GM18907 (cell line): ENCODE data around the gene PITPNC1.
"Not testable (repeated sequence)": the region's sequence is repeated elsewhere in the genome, so short reads cannot be mapped to it uniquely, and the experiment has no call there.

Experiments used
- ATAC-seq: cut with Tn5 transposase; IDR thresholded peaks from one replicate; pipeline ENCODE4 v1.9.1; 2021; ENCODE audit warnings: mild to moderate bottlenecking, moderate library complexity; ENCODE audit not compliant: unreplicated experiment

Gene PITPNC1

DNA sequence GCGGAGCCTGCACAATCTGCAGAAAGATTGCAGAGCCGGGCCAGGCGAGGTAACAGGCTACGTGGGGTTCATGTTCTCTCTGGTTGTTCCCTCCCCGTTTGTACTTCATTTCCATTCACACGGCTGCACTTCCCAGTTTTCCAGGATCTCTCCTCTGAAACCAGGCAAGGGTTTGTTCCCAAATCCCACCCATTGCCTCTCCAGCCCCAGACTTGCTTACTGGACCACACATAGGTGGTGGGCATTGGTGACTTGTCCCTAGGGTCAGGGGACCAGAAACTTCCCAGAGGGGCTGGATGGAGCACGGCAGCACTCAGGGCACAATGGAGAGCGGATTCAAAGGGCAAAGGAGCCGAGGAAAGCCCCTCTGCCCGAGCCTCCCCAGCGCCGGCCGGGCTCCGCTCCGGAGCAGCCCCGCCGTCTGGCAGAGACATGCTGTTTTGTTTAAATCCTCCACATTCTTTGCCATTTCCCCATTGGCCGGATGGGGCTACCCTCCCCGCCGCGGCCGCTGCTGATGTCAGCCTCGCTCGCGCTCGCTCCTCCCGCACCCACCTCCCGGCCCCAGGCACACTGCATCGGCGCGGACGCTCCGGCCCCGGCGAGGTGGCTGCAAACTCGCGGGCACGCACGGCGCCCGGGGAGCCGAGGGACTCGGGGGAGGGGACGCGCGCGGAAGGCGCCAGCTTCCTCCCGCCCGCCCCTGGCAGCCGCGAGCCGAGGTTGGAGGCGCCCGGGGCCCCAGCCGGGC, at the start of gene PITPNC1:
Gene PITPNC1, plus strand, starts transcription at position 545 of the 751 bp plus-strand sequence.
- peak; percentile 65 for ATAC-seq

DNA sequence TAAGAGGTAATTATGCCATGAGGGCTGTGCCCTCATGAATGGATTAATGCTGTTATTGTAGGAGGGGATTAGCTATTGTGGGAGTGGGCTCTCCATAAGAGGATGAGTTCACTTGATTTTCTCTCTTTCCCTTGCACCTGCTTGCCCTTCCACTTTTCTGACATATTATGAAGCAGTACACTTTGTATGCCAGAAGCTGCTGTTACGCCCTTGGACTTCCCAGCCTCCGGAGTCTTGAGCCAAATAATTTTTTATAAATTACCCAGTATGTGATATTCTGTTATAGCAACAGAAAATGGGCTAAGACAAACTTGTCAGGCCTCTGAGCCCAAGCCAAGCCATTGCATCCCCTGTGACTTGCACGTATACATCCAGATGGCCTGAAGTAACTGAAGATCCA, 49.1 kb upstream of the PITPNC1 start:
- no peak for ATAC-seq

- ATAC-seq: not testable (repeated sequence)
Measured at GRCh38 chr17:67331381-67332161, 45.5 kb upstream of the PITPNC1 start.

DNA sequence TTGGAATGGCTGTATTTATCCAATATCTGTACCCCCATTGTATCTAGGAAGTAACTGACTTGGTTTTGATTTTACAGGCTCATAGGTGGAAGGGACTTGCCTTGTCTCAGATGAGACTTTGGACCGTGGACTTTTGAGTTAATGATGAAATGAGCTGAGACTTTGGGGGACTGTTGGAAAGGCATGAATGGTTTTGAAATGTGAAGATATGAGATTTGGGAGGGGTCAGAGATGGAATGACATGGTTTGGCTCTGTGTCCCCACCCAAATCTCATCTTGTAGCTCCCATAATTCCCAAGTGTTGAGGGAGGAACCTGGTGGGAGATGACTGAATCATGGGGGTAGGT, 44.9 kb upstream of the PITPNC1 start:
- ATAC-seq: not testable (repeated sequence)

DNA sequence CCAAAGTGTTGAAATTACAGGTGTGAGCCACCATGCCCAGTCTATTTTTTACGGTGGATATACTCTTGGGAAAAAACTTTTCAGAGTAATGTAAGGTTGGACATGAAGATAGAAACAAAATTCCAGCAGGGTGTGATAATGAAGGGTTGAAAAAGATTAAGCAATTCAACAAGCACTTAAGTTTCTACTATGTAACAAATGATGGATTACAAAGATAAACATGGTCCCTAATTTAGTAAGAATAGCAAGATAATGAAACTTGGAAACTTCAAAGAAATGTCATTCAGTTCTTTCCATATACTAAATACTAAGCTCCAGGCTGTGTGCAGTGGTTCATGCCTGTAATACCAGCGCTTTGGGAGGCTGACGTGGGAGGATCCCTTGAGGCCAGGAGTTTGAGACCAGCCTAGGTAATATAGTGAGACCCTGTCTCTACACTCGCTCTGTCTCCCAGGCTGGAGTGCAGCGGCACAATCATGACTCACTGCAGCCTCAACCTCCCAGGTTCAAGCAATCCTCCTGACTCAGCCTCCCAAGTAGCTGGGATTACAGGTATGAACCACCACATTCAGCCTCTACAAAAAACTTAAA, 41.7 kb upstream of the PITPNC1 start:
- ATAC-seq: no peak

GRCh38 chr17:67336859-67337258, 40.2 kb upstream of the PITPNC1 start:
- no peak for ATAC-seq

- ATAC-seq: not testable (repeated sequence)
Measured at GRCh38 chr17:67338353-67338752, 38.7 kb upstream of the PITPNC1 start.

GRCh38 chr17:67343237-67343636, 33.8 kb upstream of the PITPNC1 start:
- ATAC-seq: no peak

DNA sequence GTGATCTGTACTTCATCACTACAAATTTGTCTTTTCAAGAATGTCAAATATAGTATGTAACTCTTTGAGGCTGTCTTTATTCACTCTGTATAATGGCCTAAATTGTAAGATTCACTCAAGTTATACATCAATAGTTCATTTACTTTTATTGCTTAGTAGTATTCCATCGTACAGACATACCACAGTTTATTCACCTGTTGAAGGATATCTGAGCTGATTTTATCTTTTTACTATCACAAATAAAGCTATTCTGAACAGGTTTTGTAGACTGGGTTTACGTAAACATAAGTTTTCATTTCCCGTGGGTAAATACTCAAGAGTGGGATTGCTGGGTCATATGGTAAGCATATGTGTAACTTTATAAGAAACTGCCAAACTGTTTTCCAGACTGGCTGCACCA, 29.3 kb upstream of the PITPNC1 start:
- ATAC-seq: no peak

GRCh38 chr17:67349420-67349819, 27.7 kb upstream of the PITPNC1 start:
- ATAC-seq: no peak

DNA sequence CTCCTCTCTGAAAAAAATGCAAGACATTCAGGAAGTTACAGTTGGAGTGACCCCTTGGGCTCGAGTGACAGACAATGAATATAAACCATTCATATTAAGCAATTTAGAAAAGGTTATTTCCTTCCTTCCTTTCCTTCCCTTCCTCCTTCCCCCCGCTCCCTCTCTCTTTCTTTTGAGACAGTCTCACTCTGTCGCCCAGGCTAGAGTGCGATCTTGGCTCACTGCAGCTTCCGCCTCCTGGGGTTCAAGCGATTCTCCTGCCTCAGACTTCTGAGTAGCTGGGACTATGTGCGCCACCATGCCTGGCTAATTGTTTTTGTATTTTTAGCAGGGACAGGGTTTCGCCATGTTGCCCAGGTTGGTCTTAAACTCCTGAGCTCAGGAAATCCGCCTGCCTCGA, 23.9 kb upstream of the PITPNC1 start:
- no peak for ATAC-seq

DNA sequence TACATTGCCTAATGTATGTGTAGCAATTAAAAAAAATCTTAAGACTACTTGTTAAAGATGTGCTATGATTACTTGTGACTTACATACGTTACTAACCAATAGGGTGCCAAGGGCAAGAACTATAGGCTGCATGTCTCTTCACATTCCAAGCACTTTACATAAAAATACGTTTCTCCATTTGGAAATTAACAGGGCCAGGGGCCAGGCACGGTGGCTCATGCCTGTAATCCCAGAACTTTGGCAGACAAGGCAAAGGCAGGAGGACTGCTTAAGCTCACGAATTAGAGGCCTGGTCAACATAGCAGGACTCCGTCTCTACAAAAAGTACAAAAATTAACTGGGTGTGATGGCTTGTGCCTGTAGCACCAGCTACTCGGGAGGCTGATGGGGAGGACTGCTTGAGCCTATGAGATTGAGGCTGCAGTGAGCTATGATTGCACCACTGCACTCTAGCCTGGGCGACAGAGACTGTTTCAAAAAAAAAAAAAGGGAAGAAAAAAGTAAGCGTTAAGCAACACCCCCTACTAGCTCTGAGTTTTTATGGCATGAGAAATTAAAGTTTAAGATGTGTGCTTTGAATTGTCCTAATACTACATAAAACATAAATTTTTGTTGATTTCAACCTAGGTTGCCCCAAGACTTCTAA, 23.0 kb upstream of the PITPNC1 start:
- ATAC-seq: no peak

- ATAC-seq: no peak
Measured at GRCh38 chr17:67358612-67359011, 18.5 kb upstream of the PITPNC1 start.

GRCh38 chr17:67359960-67360791, 16.9 kb upstream of the PITPNC1 start:
- no peak for ATAC-seq

DNA sequence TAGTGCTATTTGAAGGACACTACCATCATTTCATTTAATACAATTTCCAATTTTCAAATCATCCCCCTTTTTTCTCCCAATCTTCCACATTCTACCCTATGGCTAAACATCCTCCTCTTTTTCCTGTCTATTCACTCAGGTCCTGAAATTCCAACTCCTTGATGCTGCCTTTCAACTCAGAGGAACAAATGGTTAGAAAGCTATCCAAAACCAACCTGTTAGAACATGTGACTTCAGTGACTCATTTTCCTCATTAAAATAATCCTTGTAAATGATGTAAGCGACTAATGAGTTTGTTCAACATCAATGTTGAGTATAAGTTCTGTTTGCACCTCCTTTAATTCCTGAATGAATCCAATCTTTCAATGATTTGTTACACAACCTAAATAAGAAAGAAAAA, 16.2 kb upstream of the PITPNC1 start:
- no peak for ATAC-seq

DNA sequence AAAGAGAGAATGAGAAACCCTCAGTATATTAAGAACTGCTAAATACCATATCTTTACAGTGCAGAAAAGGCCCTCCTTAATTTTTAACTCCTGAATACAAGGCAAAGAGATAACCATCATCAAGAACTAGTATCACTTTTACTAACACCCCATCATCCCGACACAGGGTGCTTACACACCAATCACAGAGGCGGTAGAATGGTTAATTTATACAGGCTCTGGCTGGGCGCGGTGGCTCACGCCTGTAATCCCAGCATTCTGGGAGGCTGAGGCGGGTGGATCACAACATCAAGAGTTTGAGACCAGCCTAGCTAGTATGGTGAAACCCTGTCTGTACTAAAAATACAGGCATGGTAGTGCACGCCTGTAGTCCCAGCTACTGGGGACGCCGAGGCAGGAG, 14.9 kb upstream of the PITPNC1 start:
- no peak for ATAC-seq

GRCh38 chr17:67364847-67365737, 12.0 kb upstream of the PITPNC1 start:
- ATAC-seq: no peak

DNA sequence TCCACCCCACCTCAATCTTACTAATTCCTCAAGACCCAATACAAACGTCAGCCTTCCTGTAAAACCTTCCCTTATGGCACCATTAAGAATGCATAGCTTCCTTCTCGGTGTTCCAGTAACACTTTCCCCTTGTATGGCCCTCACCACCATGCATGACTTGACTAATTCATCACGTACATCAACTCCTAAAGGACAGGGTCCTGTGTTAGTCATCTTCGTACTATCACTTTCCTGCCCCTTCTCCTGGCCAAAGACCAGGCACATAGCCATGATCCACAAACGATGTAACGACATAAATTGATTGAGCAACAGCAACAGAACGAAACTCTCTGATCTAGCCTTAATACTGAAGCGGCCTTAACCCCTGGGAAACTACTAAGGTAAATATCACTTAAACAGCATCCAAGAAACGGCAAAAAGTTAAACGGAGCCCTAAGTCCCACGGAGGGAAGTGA, 11.3 kb upstream of the PITPNC1 start:
- ATAC-seq: no peak
